ENCODE results near the gene ZNF138.

The ZNF138 gene

DNA sequence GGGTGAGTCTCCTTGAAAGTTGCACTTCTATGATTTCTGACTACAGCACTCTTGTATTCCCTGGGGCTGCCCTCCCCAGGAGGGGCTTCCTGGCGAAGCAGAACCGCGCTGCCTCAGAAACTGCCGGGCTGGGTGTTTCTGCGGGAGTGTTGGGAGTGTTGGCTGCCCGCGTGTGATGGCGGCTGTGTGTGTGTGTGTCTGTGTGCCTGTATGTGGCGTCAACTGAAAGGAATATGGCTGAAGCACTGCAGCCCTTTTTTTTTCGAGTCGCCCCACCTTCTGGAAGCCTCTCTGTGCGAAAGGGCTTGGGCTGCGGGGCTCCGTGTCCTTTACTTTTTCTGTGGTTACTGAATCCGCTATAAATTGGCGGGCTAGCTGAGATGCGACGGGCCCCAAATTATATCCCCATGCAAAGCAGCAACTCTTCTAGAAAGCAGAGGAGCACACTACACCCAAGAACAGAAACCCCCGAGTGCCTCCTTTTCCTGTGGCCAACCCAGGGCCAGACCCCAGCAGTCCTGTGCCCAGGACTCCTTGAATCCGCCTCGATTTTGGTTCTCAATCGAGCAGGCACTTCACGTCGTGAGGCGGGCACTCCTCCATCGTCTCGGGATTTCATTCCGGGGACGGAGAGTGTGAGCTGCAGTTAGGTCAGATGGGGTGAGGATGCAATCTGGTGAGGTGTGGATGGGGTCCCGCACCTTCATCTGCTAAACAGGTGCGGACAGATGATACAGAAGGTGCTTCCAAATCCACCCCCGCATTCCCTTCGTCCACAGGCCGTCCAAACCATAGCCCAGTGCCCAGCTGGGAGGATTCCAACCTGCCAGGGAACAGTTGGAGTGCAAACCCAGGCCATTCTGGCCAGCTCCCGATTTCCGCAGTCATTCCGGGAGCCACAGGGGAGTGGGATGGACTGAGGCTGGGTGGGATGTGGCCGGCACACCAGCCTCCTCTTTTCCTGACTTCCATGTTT lies 86.4 kb downstream of the ZNF138 start:
- Histone ChIP-seq H3K4me3 (replicated peaks; ENCODE audit: low read depth, low read length) (no peak overlapping the region), H3K27me3 (replicated peaks; ENCODE audit: control insufficient read depth, insufficient read depth, low read length) (no peaks in the 10 kb centered on the region; the same call in 1 of the 2 replicates), H3K36me3 (ENCODE audit: control insufficient read depth, insufficient read depth, low read length) (no peaks in the 10 kb centered on the region)
- TF ChIP-seq, protein P1, sequence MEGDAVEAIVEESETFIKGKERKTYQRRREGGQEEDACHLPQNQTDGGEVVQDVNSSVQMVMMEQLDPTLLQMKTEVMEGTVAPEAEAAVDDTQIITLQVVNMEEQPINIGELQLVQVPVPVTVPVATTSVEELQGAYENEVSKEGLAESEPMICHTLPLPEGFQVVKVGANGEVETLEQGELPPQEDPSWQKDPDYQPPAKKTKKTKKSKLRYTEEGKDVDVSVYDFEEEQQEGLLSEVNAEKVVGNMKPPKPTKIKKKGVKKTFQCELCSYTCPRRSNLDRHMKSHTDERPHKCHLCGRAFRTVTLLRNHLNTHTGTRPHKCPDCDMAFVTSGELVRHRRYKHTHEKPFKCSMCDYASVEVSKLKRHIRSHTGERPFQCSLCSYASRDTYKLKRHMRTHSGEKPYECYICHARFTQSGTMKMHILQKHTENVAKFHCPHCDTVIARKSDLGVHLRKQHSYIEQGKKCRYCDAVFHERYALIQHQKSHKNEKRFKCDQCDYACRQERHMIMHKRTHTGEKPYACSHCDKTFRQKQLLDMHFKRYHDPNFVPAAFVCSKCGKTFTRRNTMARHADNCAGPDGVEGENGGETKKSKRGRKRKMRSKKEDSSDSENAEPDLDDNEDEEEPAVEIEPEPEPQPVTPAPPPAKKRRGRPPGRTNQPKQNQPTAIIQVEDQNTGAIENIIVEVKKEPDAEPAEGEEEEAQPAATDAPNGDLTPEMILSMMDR (IDR thresholded peaks at IDR 0.05; ENCODE audit: insufficient read depth, low read length, poor library complexity, severe bottlenecking) = no peak
- no peak for DNase-seq (ENCODE audit: extremely low read depth, insufficient read length)

DNA sequence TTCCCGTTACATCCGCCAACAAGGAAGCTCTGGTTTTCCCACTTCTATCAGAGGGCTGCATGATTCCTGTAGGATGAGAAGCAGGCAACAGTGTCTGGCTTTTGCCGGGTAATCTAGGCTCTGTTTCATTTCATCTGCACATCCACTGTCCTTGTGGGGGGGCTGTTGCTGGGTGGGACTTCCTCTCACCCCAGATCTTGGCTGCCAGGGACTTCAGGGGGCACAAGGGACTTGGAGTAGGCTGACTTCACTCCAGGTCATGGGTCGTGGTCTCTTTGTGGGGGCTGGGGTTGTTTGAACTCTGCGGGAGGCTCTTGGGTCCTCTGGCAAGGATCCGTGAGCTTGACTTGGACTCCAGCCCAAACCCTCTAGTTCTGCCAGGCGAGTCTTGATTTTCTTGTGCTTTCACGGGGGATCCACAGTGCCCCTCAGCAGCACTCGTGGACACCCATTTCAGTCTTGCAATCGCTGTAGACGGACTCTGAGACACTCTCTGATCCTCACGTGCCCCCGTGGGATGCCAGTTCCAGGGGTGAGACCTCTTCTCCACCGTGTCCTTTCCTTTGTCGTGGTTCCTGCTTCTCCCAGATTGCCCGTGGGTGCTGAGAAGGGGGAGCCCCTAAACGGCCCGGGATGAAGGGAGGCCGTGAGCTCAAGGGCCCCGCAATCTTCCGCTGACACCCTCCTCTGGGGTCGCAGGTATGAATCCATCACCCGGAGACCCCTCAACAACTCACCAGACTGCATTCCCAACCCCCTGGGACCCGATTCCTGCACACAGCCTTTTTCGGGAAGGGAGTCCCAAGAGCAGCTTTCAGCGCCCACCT lies 87.4 kb downstream of the ZNF138 start:
- Histone ChIP-seq H3K36me3 (ENCODE audit: control insufficient read depth, insufficient read depth, low read length) (no peaks in the 10 kb centered on the region), H3K27me3 (replicated peaks; ENCODE audit: control insufficient read depth, insufficient read depth, low read length) (no peaks in the 10 kb centered on the region; the same call in 1 of the 2 replicates), H3K4me3 (replicated peaks; ENCODE audit: low read depth, low read length) (no peak overlapping the region)
- TF ChIP-seq, protein P1 (IDR thresholded peaks at IDR 0.05; ENCODE audit: insufficient read depth, low read length, poor library complexity, severe bottlenecking) = no peak
- no peak for DNase-seq (ENCODE audit: extremely low read depth, insufficient read length)

DNA sequence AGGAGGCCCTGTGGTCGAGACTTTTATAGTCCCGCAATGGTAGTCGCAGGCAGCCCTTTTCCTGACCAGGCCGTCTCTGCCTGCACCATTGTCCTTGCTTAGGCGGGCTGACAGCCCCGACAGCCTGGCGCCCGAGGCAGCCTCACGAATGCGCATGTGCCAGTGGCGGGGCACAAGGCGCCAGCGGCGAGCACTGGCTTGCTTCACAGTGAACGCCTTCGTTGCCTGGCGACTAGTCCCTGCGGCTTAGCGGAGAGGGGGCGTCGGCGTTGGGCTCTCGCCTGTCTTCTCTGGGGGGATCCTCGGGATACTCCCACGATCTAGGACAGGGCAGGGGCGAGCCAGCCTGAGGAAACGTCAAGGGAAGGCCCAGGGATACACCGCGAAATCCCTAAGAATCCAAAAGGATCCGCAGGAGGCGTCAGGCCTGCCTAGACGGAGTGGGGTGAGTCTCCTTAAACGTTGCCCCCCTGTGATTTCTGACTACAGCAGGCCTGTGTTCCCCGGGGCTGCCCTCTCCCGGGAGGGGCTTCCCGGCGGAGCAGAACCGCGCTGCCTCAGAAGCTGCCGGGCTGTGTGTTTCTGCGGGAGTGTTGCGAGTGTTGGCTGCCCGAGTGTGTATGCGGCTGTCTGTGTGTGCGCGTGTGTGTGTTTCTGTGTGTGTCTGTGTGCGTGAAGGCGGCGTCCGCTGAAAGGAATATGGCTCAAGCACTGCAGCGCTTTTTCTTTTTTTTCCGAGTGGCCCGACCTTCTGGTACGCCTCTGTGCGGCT lies 88.3 kb downstream of the ZNF138 start:
- no peak for DNase-seq (ENCODE audit: extremely low read depth, insufficient read length)
- TF ChIP-seq, protein P1 (IDR thresholded peaks at IDR 0.05; ENCODE audit: insufficient read depth, low read length, poor library complexity, severe bottlenecking) = no peak
- Histone ChIP-seq H3K4me3 (replicated peaks; ENCODE audit: low read depth, low read length) (no peak overlapping the region), H3K36me3 (ENCODE audit: control insufficient read depth, insufficient read depth, low read length) (no peaks in the 10 kb centered on the region), H3K27me3 (replicated peaks; ENCODE audit: control insufficient read depth, insufficient read depth, low read length) (no peaks in the 10 kb centered on the region; the same call in 1 of the 2 replicates)
